Measurements from ENCODE around the gene CLBA1.
A peak's percentile ranks its signal among the peaks of the same experiment; 100 is the strongest.

Gene CLBA1

DNA sequence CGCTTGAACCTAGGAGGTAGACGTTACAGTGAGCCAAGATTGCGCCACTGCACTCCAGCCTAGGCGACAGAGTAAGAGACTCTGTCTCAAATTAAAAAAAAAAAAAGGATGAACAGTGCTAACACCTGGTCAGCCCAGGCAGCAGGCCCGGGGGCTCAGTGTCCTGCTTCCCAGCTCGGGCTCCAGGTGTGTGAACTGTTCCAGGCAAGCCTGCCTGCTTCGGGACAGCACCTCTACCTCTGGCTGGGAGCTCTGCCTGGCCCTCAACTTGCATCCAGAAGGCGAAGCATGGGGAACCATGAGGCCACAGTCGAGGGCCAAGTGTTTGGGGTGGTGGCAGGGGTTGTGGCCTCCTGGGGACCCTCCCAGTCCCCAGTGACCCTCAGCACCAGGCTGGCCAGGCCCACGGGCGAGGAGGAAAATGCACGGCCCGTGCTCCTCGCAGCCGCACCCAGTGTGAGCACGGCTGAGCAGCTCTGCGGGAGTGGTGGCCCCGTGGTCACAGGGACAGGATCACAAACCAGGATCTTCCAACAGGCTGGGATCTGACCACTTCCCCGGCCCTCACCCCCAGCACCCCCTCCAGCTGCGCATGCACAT lies 19.8 kb downstream of the CLBA1 start:
- no peak for DNase-seq
- Mint-ChIP-seq H3K36me3 (ENCODE audit: insufficient read depth) (peaks cover 26% of the 10 kb centered on the region), H3K27me3 (no peaks in the 10 kb centered on the region), H3K27ac (no peak overlapping the region), H3K9me3 (no peaks in the 10 kb centered on the region), H3K4me1 (ENCODE audit: low read depth in 2 of 2) (peaks cover 0 to 2% of the 10 kb centered on the region in 2 donors), H3K4me3 (no peak overlapping the region)
- ATAC-seq (replicated peaks), result no peak

DNA sequence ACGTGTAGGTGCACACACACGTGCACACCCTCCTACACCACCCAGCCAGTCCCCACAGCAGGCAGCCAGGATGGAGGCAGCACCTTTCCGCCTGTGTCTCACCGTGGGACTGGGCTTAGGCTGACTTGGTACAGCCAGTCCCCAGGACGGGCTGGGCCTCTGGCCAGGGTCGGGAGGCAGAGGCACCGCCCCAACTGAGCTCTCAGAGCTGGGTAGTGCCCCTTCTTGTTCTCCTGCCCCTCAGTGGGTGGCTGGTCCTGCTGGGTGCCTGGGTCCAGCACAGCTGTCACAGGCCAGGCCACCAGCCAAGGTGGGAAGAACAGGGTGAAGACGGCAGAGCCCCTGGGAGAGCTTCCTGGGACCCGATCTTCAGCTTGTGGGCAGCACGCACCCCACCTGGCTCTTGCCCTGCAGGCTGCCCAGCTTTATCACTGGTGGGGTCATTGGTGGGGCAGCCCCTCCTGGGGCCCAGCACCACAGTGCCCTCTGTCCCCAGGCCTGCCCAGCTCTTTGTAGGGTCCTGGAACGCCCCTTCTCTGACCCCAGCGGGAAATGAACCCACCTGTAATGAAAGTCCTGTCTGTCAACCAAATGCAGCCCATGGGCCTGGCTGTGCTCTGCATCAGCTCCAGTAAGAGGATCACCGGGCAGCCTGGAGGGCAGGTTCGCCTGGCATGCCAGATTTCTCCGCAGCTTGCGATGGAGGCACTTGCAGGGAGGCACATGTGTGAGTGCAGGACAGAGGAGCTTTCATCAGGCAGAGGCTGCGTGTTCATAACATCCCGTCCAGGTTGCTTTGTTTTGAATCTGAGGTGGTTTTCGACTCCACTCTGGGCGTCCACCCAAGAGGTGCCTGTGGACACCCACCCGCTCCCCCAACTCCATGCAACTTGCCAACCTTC lies 20.6 kb downstream of the CLBA1 start:
- DNase-seq, result no peak

DNA sequence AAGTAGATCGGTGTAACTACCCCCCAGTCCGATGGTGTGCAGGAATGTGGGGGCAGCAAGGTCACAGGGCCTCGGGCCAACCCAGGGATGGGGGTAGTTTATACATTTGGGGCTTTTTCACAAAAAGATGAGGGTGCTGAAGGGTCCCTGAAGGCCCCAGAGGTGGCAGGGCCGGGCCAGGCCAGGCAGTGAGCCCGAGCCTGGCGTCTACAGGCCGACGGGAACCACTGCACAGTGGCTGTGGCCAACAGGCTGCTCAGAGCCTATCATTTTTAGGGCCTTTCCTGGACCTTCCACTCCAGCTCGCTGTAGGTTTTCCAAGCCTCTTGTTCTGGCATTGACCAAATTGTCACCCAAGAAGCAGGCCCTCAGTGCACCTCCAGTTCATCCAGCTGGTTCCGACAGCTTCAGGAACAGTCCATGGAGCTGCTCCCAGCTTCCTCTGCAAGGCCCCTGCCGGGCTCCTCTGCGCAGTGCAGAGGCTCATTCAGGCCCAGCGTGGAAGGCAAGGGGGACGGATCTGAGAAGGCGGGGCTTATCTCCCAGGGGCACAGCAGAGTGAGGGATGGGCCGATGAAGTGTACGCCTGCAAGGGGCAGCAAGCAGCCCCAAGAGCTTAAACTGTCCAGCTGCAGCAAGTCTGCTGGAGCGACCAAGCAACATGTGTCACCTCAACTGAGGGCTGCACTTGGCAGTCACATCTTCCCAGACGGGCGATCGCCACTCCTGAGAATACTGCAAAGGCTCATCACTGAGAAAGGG lies 21.4 kb downstream of the CLBA1 start:
- H3K4me1 Mint-ChIP-seq (ENCODE audit: low read depth in 2 of 2), result peaks cover 3 to 7% of the 10 kb centered on the region in 2 donors
- H3K36me3 Mint-ChIP-seq (ENCODE audit: insufficient read depth), result peaks cover 38% of the 10 kb centered on the region
- H3K27ac Mint-ChIP-seq, result no peak overlapping the region
- no peaks in the 10 kb centered on the region for H3K27me3 Mint-ChIP-seq
- DNase-seq (no peak), ATAC-seq (replicated peaks) (no peak)
- no peaks in the 10 kb centered on the region for H3K9me3 Mint-ChIP-seq
- H3K4me3 Mint-ChIP-seq, result no peak overlapping the region

More for the DNA sequence above, 20.6 kb downstream of the CLBA1 start:
- Mint-ChIP-seq H3K9me3 (no peaks in the 10 kb centered on the region), H3K27ac (no peak overlapping the region), H3K4me1 (ENCODE audit: low read depth in 2 of 2) (peaks cover 0 to 2% of the 10 kb centered on the region in 2 donors), H3K36me3 (ENCODE audit: insufficient read depth) (peaks cover 30% of the 10 kb centered on the region), H3K4me3 (no peak overlapping the region), H3K27me3 (no peaks in the 10 kb centered on the region)
- ATAC-seq (replicated peaks), result no peak

DNA sequence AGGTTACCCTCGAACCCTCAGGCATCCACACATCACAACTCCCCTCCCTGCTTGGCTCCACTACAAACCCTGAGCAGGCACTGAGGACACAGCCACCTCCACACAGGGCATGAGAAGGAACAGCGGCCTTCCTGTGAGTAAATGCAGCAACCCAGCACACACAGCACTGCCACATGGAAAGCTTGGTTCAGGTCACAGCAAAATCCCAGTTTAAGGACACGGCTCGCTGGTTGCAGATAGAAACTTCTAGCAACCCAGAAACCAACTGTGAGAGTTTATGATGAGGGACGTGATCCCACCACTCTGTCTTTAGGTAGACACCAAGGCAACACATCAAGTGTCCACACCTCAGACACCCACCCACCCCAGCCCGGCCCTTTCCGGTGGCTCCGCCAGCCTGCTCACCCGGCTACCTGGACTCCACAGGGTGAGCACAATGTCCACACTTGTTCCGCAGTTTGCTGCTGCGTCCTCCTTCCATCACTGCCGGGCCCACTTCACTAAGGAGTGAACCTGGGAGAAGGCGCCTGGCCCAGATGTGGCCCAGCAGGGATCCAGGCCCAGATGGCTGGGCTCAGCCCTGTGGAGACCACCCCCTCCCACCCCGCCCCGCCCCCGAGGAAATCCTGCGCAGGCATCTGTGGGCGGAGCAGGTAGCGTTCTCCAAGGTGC lies 22.1 kb downstream of the CLBA1 start:
- no peak for DNase-seq
- H3K27me3 Mint-ChIP-seq, result no peaks in the 10 kb centered on the region
- H3K4me3 Mint-ChIP-seq, result no peak overlapping the region
- H3K27ac Mint-ChIP-seq, result no peak overlapping the region
- H3K4me1 Mint-ChIP-seq (ENCODE audit: low read depth in 2 of 2), result peaks cover 9 to 13% of the 10 kb centered on the region in 2 donors
- peaks cover 41% of the 10 kb centered on the region for H3K36me3 Mint-ChIP-seq (ENCODE audit: insufficient read depth)
- no peaks in the 10 kb centered on the region for H3K9me3 Mint-ChIP-seq
- ATAC-seq (replicated peaks), result no peak

- Mint-ChIP-seq H3K4me3 (no peak overlapping the region), H3K27me3 (no peaks in the 10 kb centered on the region), H3K27ac (peak overlapping the region in 1 of 2 donors; percentile 87), H3K4me1 (ENCODE audit: low read depth in 2 of 2) (peaks cover 30 to 32% of the 10 kb centered on the region in 2 donors), H3K9me3 (no peaks in the 10 kb centered on the region), H3K36me3 (ENCODE audit: insufficient read depth) (peaks cover 45% of the 10 kb centered on the region)
- no peak for DNase-seq
- no peak for ATAC-seq (replicated peaks)
Measured at GRCh38 chr14:105010106-105010505, 24.5 kb downstream of the CLBA1 start.

DNA sequence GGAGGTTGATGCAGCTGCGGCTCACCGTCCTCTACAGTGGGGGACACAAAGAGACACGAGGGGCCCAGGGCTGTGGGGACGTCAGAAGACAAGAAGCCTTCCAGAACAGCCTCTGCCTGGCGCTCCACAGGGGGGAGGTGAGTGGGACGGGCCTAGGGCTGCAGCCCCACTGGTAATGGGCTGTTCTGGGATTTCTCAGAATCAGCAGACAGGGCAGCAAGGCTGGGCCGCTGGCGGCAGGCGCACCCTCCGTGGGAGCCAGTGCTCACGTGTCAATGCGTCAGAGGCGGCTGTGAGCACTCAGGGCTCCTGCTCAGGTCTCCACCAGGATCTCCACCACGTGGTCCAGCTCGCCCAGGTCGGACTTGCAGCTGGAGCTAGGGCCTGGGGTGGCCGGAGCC lies 25.3 kb downstream of the CLBA1 start:
- no peak for DNase-seq
- no peaks in the 10 kb centered on the region for H3K27me3 Mint-ChIP-seq
- no peak for ATAC-seq (replicated peaks)
- peaks cover 41% of the 10 kb centered on the region for H3K36me3 Mint-ChIP-seq (ENCODE audit: insufficient read depth)
- no peaks in the 10 kb centered on the region for H3K9me3 Mint-ChIP-seq
- no peak overlapping the region for H3K27ac Mint-ChIP-seq
- H3K4me1 Mint-ChIP-seq (ENCODE audit: low read depth in 2 of 2), result peaks cover 38 to 39% of the 10 kb centered on the region in 2 donors
- no peak overlapping the region for H3K4me3 Mint-ChIP-seq

DNA sequence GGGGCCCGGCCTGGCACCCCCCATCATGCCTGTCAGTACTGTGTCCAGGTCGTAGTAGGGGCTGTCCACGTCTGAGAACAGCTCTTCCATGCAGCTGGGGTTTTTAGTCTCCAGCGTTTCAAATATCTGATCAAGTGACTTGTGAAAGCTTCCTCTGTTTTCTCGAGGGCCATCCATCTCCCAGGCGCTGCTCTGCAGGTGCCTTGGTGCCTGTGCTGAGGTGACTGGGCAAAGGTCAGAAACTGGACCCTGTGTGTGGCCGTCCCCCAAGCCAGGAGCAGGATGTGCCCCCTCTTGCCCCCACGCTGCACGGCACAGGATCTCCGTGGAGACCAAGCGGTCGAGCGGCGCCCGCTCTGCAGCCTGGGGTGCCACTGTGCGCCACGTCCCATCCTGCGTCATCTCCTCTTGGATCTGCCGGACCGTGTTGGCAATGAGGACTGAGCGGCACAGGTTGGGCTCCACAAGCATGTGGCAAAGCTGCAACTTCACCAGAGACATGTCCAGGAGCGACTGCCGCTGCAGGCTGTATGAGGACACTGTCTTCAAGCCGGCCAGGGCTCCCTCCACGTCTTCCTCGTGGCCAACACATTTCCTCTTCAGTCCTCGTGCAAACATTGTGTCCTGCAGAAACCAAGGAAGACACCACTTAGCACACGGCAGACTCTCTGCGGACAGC lies 25.9 kb downstream of the CLBA1 start:
- Mint-ChIP-seq H3K27me3 (no peaks in the 10 kb centered on the region), H3K4me1 (ENCODE audit: low read depth in 2 of 2) (peaks cover 42 to 44% of the 10 kb centered on the region in 2 donors), H3K36me3 (ENCODE audit: insufficient read depth) (peaks cover 39% of the 10 kb centered on the region), H3K4me3 (no peak overlapping the region), H3K27ac (peak overlapping the region in 1 of 2 donors; percentile 97), H3K9me3 (no peaks in the 10 kb centered on the region)
- no peak for ATAC-seq (replicated peaks)
- DNase-seq, result no peak

DNA sequence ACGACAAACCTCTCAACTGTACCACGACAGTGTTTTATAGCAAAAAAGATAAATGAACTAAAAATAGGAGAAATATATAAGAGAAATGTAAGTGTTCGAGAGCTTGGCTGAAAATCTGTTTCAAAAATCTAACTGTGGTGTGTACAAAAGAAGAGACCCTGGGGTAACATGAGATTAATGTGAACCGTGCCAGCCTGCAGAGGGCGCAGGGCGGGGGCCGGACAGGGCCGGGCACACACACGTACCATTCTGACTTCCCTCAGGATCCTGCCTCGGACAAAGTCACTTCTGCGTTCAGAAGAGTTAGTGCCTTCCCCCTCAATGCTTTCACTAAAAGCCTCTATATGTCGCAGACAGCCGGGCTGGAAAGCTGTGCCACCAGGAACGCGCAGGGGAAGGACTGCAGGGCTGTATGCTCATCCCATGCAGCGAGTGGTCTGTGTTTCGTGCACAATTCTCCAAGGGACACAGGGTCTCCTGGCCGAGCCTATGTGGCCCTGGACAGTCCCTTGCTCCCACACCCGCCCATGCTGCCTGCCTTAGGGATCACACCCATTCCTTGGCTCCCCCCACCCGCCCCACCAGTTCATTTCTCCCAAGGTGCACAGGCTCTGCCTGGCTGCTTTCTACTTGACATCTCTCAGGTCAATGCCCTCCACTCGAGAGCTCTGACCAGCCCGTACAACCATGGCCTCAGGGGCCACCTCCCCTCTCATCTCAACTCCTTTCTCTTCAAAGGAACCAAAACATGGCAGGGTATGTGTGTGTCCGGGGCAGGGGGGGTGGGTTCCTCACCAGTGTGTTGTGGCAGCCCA lies 26.8 kb downstream of the CLBA1 start:
- Mint-ChIP-seq H3K4me3 (no peak overlapping the region), H3K27ac (peak overlapping the region; percentile 97), H3K9me3 (no peaks in the 10 kb centered on the region), H3K27me3 (no peaks in the 10 kb centered on the region), H3K4me1 (ENCODE audit: low read depth in 2 of 2) (peaks cover 50 to 52% of the 10 kb centered on the region in 2 donors), H3K36me3 (ENCODE audit: insufficient read depth) (peaks cover 38% of the 10 kb centered on the region)
- ATAC-seq (replicated peaks) (no peak), DNase-seq (no peak)

DNA sequence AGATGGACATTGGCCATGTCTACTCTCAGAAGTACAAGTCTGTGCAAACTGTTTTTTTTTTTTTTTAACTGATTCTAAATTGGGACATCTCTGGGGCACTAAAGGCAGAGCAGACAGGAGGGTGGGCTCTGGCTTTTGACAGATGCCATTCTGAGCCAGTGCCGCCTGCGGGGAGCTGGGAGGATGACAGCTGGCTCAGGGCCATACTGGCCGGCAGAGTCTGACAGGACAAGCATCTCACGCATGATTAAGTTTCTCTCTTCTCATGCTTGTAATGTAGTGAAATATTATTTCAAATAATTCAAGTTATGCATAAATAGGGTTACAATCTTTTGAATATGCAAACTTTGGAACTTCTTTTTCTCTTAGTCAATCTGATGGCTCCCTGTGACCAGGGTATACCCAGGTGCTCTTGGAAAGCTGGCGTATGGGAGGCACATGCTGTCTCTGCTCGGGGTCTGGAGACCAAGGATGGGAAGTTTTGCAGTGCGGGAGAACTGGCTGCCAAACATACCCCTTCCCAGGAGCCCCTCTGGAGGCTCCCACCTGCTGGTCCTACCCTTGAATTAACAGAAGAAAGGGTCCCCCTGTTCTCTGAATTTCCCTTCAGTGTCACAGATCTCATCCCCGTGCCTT lies 27.7 kb downstream of the CLBA1 start:
- Mint-ChIP-seq H3K4me1 (ENCODE audit: low read depth in 2 of 2) (peaks cover 56 to 61% of the 10 kb centered on the region in 2 donors), H3K36me3 (ENCODE audit: insufficient read depth) (peaks cover 38% of the 10 kb centered on the region)
- no peak for ATAC-seq (replicated peaks)

GRCh38 chr14:105014032-105014431 lies 28.4 kb downstream of the CLBA1 start:
- no peak for ATAC-seq (replicated peaks)
- H3K4me3 Mint-ChIP-seq, result peak overlapping the region; percentile 73 to 93
- H3K36me3 Mint-ChIP-seq (ENCODE audit: insufficient read depth), result peaks cover 31% of the 10 kb centered on the region
- DNase-seq, result no peak
- no peaks in the 10 kb centered on the region for H3K9me3 Mint-ChIP-seq
- no peaks in the 10 kb centered on the region for H3K27me3 Mint-ChIP-seq
- peaks cover 60 to 67% of the 10 kb centered on the region in 2 donors for H3K4me1 Mint-ChIP-seq (ENCODE audit: low read depth in 2 of 2)
- peak overlapping the region; percentile 97 for H3K27ac Mint-ChIP-seq

More for the DNA sequence above, 27.7 kb downstream of the CLBA1 start:
- Mint-ChIP-seq H3K27ac (peak overlapping the region; percentile 97), H3K4me3 (peak overlapping the region; percentile 73 to 93), H3K27me3 (no peaks in the 10 kb centered on the region), H3K9me3 (no peaks in the 10 kb centered on the region)
- DNase-seq, result no peak

DNA sequence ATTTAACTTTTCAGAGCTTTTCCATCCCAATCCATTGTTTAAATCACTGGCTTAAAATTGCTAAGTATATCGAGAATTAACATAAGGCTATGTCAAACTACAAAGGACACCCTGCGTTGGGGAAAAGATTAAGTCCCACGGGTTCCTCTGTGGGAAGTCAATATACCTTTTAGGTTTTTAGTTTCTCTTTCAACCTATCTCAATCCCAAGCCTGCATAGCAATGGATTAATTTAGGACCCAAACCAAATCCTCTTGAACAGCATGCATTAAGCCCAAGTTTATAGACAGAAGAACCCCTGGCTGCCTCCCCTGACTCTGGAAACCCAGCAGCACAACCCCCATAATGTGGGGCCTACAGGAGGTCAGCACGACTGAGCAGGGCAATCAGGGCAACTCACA lies 29.0 kb downstream of the CLBA1 start:
- Mint-ChIP-seq H3K36me3 (ENCODE audit: insufficient read depth) (peaks cover 28% of the 10 kb centered on the region), H3K27me3 (no peaks in the 10 kb centered on the region), H3K4me1 (ENCODE audit: low read depth in 2 of 2) (peaks cover 65 to 72% of the 10 kb centered on the region in 2 donors), H3K27ac (peak overlapping the region; percentile 97), H3K4me3 (peak overlapping the region; percentile 73 to 93), H3K9me3 (no peaks in the 10 kb centered on the region)
- DNase-seq (no peak), ATAC-seq (replicated peaks) (no peak)

DNA sequence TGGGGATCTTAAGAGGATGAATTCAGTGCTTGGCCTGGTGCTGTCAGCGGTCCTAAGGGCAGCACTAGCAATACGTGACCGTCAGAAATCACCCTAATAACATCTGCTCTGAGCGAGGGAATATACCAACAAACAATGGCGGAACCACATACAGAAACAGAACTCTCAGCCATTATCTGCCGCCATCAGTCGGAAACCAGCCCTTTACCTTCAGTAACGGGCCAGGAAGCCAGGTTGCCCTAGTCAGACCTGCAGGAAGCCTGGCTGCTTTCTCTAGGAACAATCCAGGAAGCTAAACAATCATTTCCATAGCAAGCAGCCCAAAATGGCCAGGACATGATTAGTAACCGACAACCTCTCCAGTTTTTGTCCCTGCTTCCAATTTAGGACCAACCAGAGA lies 29.7 kb downstream of the CLBA1 start:
- Mint-ChIP-seq H3K9me3 (no peaks in the 10 kb centered on the region), H3K36me3 (ENCODE audit: insufficient read depth) (peaks cover 27% of the 10 kb centered on the region), H3K27me3 (no peaks in the 10 kb centered on the region), H3K27ac (peak overlapping the region; percentile 97), H3K4me1 (ENCODE audit: low read depth in 2 of 2) (peaks cover 71 to 77% of the 10 kb centered on the region in 2 donors), H3K4me3 (peak overlapping the region; percentile 73 to 93)
- ATAC-seq (replicated peaks) (peak; percentile 59), DNase-seq (no peak)

All from effector memory CD8-positive, alpha-beta T cell (primary cell).